H9 (cell line): ENCODE measurements around the gene STK24. TPM values are rescaled to one million over a fixed set of nuclear protein-coding genes. Genes with fewer than 3 reads are reported as not detected.
"Not testable (repeated sequence)": the region's sequence is repeated elsewhere in the genome, so short reads cannot be mapped to it uniquely, and the experiment has no call there.

Experiments used
- DNase-seq: peaks from one replicate; pipeline ENCODE4 v3.0.0-alpha.2; 2017
- H2AFZ ChIP-seq: one replicate; pipeline ENCODE4 v1.6.1; 2013; ENCODE audit warnings: mild to moderate bottlenecking, low read length, control low read depth, moderate library complexity
- H2AK5ac ChIP-seq: 2 replicates; pipeline ENCODE4 v1.6.1; 2013; ENCODE audit warnings: low read length, control low read depth, mixed read lengths; ENCODE audit not compliant: insufficient read length
- H2BK120ac ChIP-seq: one replicate; pipeline ENCODE4 v1.6.1; 2013; ENCODE audit warnings: low read depth, mild to moderate bottlenecking, low read length, control low read depth, inconsistent platforms; ENCODE audit not compliant: poor library complexity, severe bottlenecking
- H2BK12ac ChIP-seq: 2 replicates; pipeline ENCODE4 v1.6.1; 2013; ENCODE audit warnings: low read length, control low read depth, mixed read lengths, low read depth; ENCODE audit not compliant: insufficient read length
- H2BK15ac ChIP-seq: 2 replicates; pipeline ENCODE4 v1.6.1; 2013; ENCODE audit warnings: low read depth, low read length, control low read depth
- H2BK20ac ChIP-seq: one replicate; pipeline ENCODE4 v1.6.1; 2013; ENCODE audit warnings: low read depth, mild to moderate bottlenecking, low read length, control low read depth, inconsistent platforms; ENCODE audit not compliant: poor library complexity, severe bottlenecking
- H2BK5ac ChIP-seq: 2 replicates; pipeline ENCODE4 v1.6.1; 2013; ENCODE audit warnings: low read length, control low read depth, mixed read lengths; ENCODE audit not compliant: insufficient read length
- H3K14ac ChIP-seq: 2 replicates; pipeline ENCODE4 v1.6.1; 2013; ENCODE audit warnings: low read length, control low read depth; ENCODE audit not compliant: insufficient read depth
- H3K18ac ChIP-seq: 2 replicates; pipeline ENCODE4 v1.6.1; 2013; ENCODE audit warnings: low read depth, mild to moderate bottlenecking, mixed read lengths, low read length, control low read depth; ENCODE audit not compliant: insufficient read length
- H3K23ac ChIP-seq: 2 replicates; pipeline ENCODE4 v1.6.1; 2013; ENCODE audit warnings: low read length, control low read depth, mixed read lengths, low read depth; ENCODE audit not compliant: insufficient read length
- H3K23me2 ChIP-seq: 2 replicates; pipeline ENCODE4 v1.6.1; 2013; ENCODE audit warnings: low read depth, mild to moderate bottlenecking, mixed read lengths, low read length, control low read depth; ENCODE audit not compliant: insufficient read length, poor library complexity, severe bottlenecking
- H3K27ac ChIP-seq: 2 replicates; pipeline ENCODE4 v1.5.1; 2013; ENCODE audit warnings: low read length, control low read depth, mixed read lengths, low read depth; ENCODE audit not compliant: insufficient read length
- H3K27me3 ChIP-seq: 2 replicates; pipeline ENCODE4 v1.6.1; 2013; ENCODE audit warnings: low read length, control low read depth, inconsistent platforms; ENCODE audit not compliant: insufficient read depth
- H3K4ac ChIP-seq: 2 replicates; pipeline ENCODE4 v1.6.1; 2013; ENCODE audit warnings: low read depth, mild to moderate bottlenecking, control low read depth, inconsistent platforms, low read length, moderate library complexity
- H3K4me1 ChIP-seq: 2 replicates; pipeline ENCODE4 v1.6.1; 2013; ENCODE audit warnings: low read length, control low read depth, inconsistent platforms; ENCODE audit not compliant: insufficient read depth
- H3K4me2 ChIP-seq: 2 replicates; pipeline ENCODE4 v1.6.1; 2013; ENCODE audit warnings: low read length, control low read depth, mixed read lengths; ENCODE audit not compliant: insufficient read length, insufficient read depth
- H3K56ac ChIP-seq: 2 replicates; pipeline ENCODE4 v1.6.1; 2013; ENCODE audit warnings: low read depth, mild to moderate bottlenecking, mixed read lengths, low read length, control low read depth; ENCODE audit not compliant: insufficient read length
- H3K79me1 ChIP-seq: 2 replicates; pipeline ENCODE4 v1.6.1; 2013; ENCODE audit warnings: low read depth, mild to moderate bottlenecking, moderate library complexity, low read length, control low read depth, inconsistent platforms; ENCODE audit not compliant: insufficient read depth, poor library complexity, severe bottlenecking
- H3K79me2 ChIP-seq: 2 replicates; pipeline ENCODE4 v1.6.1; 2013; ENCODE audit warnings: low read length, control low read depth, inconsistent platforms; ENCODE audit not compliant: insufficient read depth
- H3K9ac ChIP-seq: 2 replicates; pipeline ENCODE4 v1.6.1; 2013; ENCODE audit warnings: low read length, control low read depth, mixed read lengths; ENCODE audit not compliant: insufficient read length; ENCODE audit errors: extremely low read depth
- H3K9me3 ChIP-seq: one replicate; pipeline ENCODE4 v1.6.1; 2013; ENCODE audit warnings: low read depth, low read length, inconsistent platforms; ENCODE audit not compliant: control insufficient read depth
- H3T11ph ChIP-seq: one replicate; pipeline ENCODE4 v1.6.1; 2013; ENCODE audit warnings: mild to moderate bottlenecking, low read length, control low read depth, inconsistent platforms
- H4K20me1 ChIP-seq: one replicate; pipeline ENCODE4 v1.6.1; 2013; ENCODE audit not compliant: control insufficient read depth, insufficient read length, insufficient read depth
- H4K5ac ChIP-seq: 2 replicates; pipeline ENCODE4 v1.6.1; 2013; ENCODE audit warnings: low read depth, mild to moderate bottlenecking, mixed read lengths, low read length, control low read depth; ENCODE audit not compliant: insufficient read length
- H4K8ac ChIP-seq: replicated peaks from 2 replicates; pipeline ENCODE4 v1.6.1; 2013; ENCODE audit warnings: low read length, control low read depth, mixed read lengths, low read depth; ENCODE audit not compliant: insufficient read length
- H4K91ac ChIP-seq: 2 replicates; pipeline ENCODE4 v1.6.1; 2013; ENCODE audit warnings: low read depth, mild to moderate bottlenecking, moderate library complexity, mixed read lengths, low read length, control low read depth; ENCODE audit not compliant: insufficient read length
- H3K27ac Mint-ChIP-seq, 3 experiments: 2 replicates in 2 of 3; 3 replicates in 1 of 3; pipeline ENCODE4 v1.8.0; 2020 to 2021; ENCODE audit warnings: mixed read lengths in 3 of 3, mild to moderate bottlenecking in 1 of 3, moderate library complexity in 1 of 3
- H3K27me3 Mint-ChIP-seq: 2 replicates; pipeline ENCODE4 v1.8.0; 2021; ENCODE audit warnings: low read depth, mild to moderate bottlenecking, moderate library complexity, mixed read lengths
- H3K36me3 Mint-ChIP-seq, 3 experiments: 2 replicates in 2 of 3; 3 replicates in 1 of 3; pipeline ENCODE4 v1.8.0; 2020 to 2021; ENCODE audit warnings: low read depth in 3 of 3, mixed read lengths in 3 of 3; ENCODE audit not compliant: insufficient read depth in 1 of 3
- H3K4me1 Mint-ChIP-seq, 2 experiments: 2 replicates each; pipeline ENCODE4 v1.8.0; 2020; ENCODE audit warnings: mixed read lengths in 2 of 2
- H3K4me3 Mint-ChIP-seq, 2 experiments: 2 replicates in 1 of 2; 3 replicates in 1 of 2; pipeline ENCODE4 v1.8.0; 2020 to 2021; ENCODE audit warnings: mild to moderate bottlenecking in 2 of 2, mixed read lengths in 2 of 2, moderate library complexity in 1 of 2
- H3K9me3 Mint-ChIP-seq, 2 experiments: 2 replicates in 1 of 2; 3 replicates in 1 of 2; pipeline ENCODE4 v1.8.0; 2020; ENCODE audit warnings: mild to moderate bottlenecking in 2 of 2, mixed read lengths in 2 of 2, moderate library complexity in 1 of 2
- WGBS: extraction: QIAGEN DNeasy Blood & Tissue Kit; methylation state at CpG from one replicate; pipeline ENCODE4 v1.1.7; 2013; ENCODE audit warnings: missing lambda C conversion rate, low lambda C conversion rate, mixed read lengths; ENCODE audit not compliant: insufficient read length; ENCODE audit errors: extremely low coverage; 5-methylcytosine and 5-hydroxymethylcytosine counted together
- total RNA-seq: library from RNA; stranded (reverse); gene quantifications from 2 replicates; pipeline ENCODE4 v1.2.1, GENCODE V29; 2021

STK24 gene
- total RNA-seq, 1 experiment from 2014 or later: 134 TPM

DNA sequence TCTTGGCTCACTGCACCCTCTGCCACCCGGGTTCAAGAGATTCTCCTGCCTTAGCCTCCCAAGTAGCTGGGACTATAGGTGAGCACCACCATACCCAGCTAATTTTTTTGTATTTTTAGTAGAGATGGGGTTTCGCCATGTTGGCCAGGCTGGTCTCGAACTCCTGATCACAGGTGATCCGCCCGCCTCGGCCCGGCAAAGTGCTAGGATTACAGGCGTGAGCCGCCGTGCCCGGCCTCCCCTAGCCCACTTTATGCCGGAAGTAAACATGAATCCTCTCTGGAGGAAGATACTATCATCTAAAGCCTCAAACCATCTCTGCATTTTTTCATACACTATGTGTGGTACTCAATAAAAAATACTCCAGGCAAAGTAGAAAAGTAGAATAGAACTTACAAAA lies 12.6 kb upstream of the STK24 start:
- H2BK15ac ChIP-seq: not testable (repeated sequence)

More for the DNA sequence above, 12.6 kb upstream of the STK24 start:
- not testable (repeated sequence) for H3K79me1 ChIP-seq, H3K36me3 Mint-ChIP-seq, H3K9me3 ChIP-seq, H3K4me1 Mint-ChIP-seq, H3K27ac ChIP-seq, H2BK5ac ChIP-seq, H3K4ac ChIP-seq, H3T11ph ChIP-seq, H4K5ac ChIP-seq, H4K91ac ChIP-seq, H2BK12ac ChIP-seq, H4K8ac ChIP-seq, H3K23ac ChIP-seq, H3K79me2 ChIP-seq, H3K18ac ChIP-seq, H3K27ac Mint-ChIP-seq, H3K9me3 Mint-ChIP-seq, H3K9ac ChIP-seq, H3K56ac ChIP-seq, H2AFZ ChIP-seq, H3K4me2 ChIP-seq, DNase-seq, H4K20me1 ChIP-seq, H3K4me3 Mint-ChIP-seq, H2BK20ac ChIP-seq, H3K27me3 Mint-ChIP-seq, H2AK5ac ChIP-seq, H3K27me3 ChIP-seq, H3K23me2 ChIP-seq, H3K4me1 ChIP-seq, H2BK120ac ChIP-seq, H3K14ac ChIP-seq
- WGBS: no CpG with 5 or more reads among the region's 12 CpGs
